Smooth muscle cell (in vitro differentiated cells): ENCODE results near the gene EP400. TPM values are rescaled to one million over a fixed set of nuclear protein-coding genes. Genes with fewer than 3 reads are reported as not detected.
A peak's percentile ranks its signal among the peaks of the same experiment; 100 is the strongest.

Source experiments
- DNase-seq: peaks from one replicate; lab custom pipeline; 2025; ENCODE audit not compliant: unreplicated experiment; lab: John Stamatoyannopoulos, UW
- H2AFZ ChIP-seq: fragments of 200-600 bp; sonication (generic); 2 replicates; pipeline ENCODE4 v1.6.0; 2016; ENCODE audit warnings: antibody characterized with exemption, low read depth, mild to moderate bottlenecking
- H3F3A ChIP-seq: fragments of 200-600 bp; sonication (generic); 2 replicates; pipeline ENCODE4 v1.6.0; 2017; ENCODE audit warnings: antibody characterized with exemption, low read depth
- H3K27ac ChIP-seq: fragments of 200-600 bp; sonication (generic); 2 replicates; pipeline ENCODE4 v1.5.1; 2016; ENCODE audit warnings: low read depth, mild to moderate bottlenecking
- H3K27me3 ChIP-seq: fragments of 200-600 bp; sonication (generic); 2 replicates; pipeline ENCODE4 v1.6.1; 2016; ENCODE audit warnings: low read depth, mild to moderate bottlenecking
- H3K36me3 ChIP-seq: fragments of 200-600 bp; sonication (generic); 2 replicates; pipeline ENCODE4 v1.5.1; 2016; ENCODE audit warnings: low read depth
- H3K4me1 ChIP-seq: fragments of 200-600 bp; sonication (generic); 2 replicates; pipeline ENCODE4 v1.5.1; 2016; ENCODE audit warnings: low read depth
- H3K4me2 ChIP-seq: fragments of 200-600 bp; sonication (generic); 2 replicates; pipeline ENCODE4 v1.6.0; 2016; ENCODE audit warnings: mild to moderate bottlenecking
- H3K4me3 ChIP-seq: fragments of 200-600 bp; sonication (generic); 2 replicates; pipeline ENCODE4 v1.5.1; 2016; ENCODE audit warnings: mild to moderate bottlenecking
- H3K79me2 ChIP-seq: fragments of 200-600 bp; sonication (generic); 2 replicates; pipeline ENCODE4 v1.6.0; 2016; ENCODE audit warnings: low read depth, mild to moderate bottlenecking
- H3K9ac ChIP-seq: fragments of 200-600 bp; sonication (generic); 2 replicates; pipeline ENCODE4 v1.6.0; 2016; ENCODE audit warnings: low read depth
- H3K9me3 ChIP-seq: fragments of 200-600 bp; sonication (generic); replicated peaks from 2 replicates; pipeline ENCODE4 v1.5.1; 2016; ENCODE audit warnings: low read depth
- H4K20me1 ChIP-seq: fragments of 200-600 bp; sonication (generic); 2 replicates; pipeline ENCODE4 v1.6.0; 2016; ENCODE audit warnings: low read depth
- CTCF ChIP-seq: fragments of 200-600 bp; sonication (generic); IDR thresholded peaks from 2 replicates; pipeline ENCODE4 v1.5.1; 2017; ENCODE audit warnings: borderline replicate concordance, mild to moderate bottlenecking, antibody characterized with exemption; ENCODE audit not compliant: insufficient read depth, poor library complexity, severe bottlenecking
- WGBS: methylation state at CpG from one replicate; pipeline ENCODE4 v1.1.7; 2016; ENCODE audit warnings: low lambda C conversion rate; 5-methylcytosine and 5-hydroxymethylcytosine counted together
- polyA plus RNA-seq: library from polyadenylated mRNA; unstranded; fragments of >200 nt; fragmentation: Nextera tagmentation; extraction: Ambion mirVana; gene quantifications from 2 replicates; pipeline ENCODE4 v1.2.1, GENCODE V29; 2016
- total RNA-seq: library from RNA; depleted of rRNA; stranded (reverse); fragments of >200 nt; gene quantifications from 2 replicates; pipeline ENCODE4 v1.2.3, GENCODE V29; 2014

The EP400 gene
- total and polyA plus RNA-seq, 2 experiments from 2014 or later: 6.6 to 13.6 TPM

- H3K4me3 ChIP-seq: no peak overlapping the region
- WGBS: 90% methylated on average over 11 of the region's 11 CpGs
- H3K4me2 ChIP-seq: no peak overlapping the region
- no peak overlapping the region for H3K9ac ChIP-seq
- no peaks in the 10 kb centered on the region for H3K36me3 ChIP-seq
- no peaks in the 10 kb centered on the region for H4K20me1 ChIP-seq
- H3K4me1 ChIP-seq: no peaks in the 10 kb centered on the region
- no peaks in the 10 kb centered on the region for H3F3A ChIP-seq
- DNase-seq: no peak
- no peaks in the 10 kb centered on the region for H3K79me2 ChIP-seq
- H2AFZ ChIP-seq: no peak overlapping the region
- H3K9me3 ChIP-seq: no peaks in the 10 kb centered on the region
- no peak for TF ChIP-seq CTCF
- H3K27ac ChIP-seq: no peak overlapping the region
- H3K27me3 ChIP-seq: no peaks in the 10 kb centered on the region
These were observed 26.5 kb upstream of the EP400 start for GRCh38 chr12:131923260-131923659.

- H3K27me3 ChIP-seq: no peaks in the 10 kb centered on the region
- no peaks in the 10 kb centered on the region for H3K36me3 ChIP-seq
- TF ChIP-seq CTCF: no peak
- H3K4me1 ChIP-seq: peaks cover 7% of the 10 kb centered on the region
- WGBS: 89% methylated on average over 20 of the region's 24 CpGs
- no peaks in the 10 kb centered on the region for H4K20me1 ChIP-seq
- H3K4me2 ChIP-seq: no peak overlapping the region
- no peaks in the 10 kb centered on the region for H3F3A ChIP-seq
- DNase-seq: no peak
- no peak overlapping the region for H2AFZ ChIP-seq
- H3K9ac ChIP-seq: no peak overlapping the region
- H3K79me2 ChIP-seq: peaks cover 5% of the 10 kb centered on the region
- H3K4me3 ChIP-seq: no peak overlapping the region
- no peaks in the 10 kb centered on the region for H3K9me3 ChIP-seq
- H3K27ac ChIP-seq: no peak overlapping the region
These were observed 22.3 kb upstream of the EP400 start for GRCh38 chr12:131927110-131928079.

- H4K20me1 ChIP-seq: no peaks in the 10 kb centered on the region
- H3K9me3 ChIP-seq: no peaks in the 10 kb centered on the region
- peak overlapping the region; percentile 83 for H3K9ac ChIP-seq
- no peaks in the 10 kb centered on the region for H3K36me3 ChIP-seq
- H2AFZ ChIP-seq: peak overlapping the region; percentile 95
- WGBS: 19% methylated on average over 33 of the region's 33 CpGs
- no peak for TF ChIP-seq CTCF
- H3K4me3 ChIP-seq: peak overlapping the region; percentile 96
- DNase-seq: no peak
- H3K27me3 ChIP-seq: no peaks in the 10 kb centered on the region
- peak overlapping the region; percentile 52 for H3K27ac ChIP-seq
- peaks cover 7% of the 10 kb centered on the region for H3K4me1 ChIP-seq
- H3F3A ChIP-seq: no peaks in the 10 kb centered on the region
- peaks cover 5% of the 10 kb centered on the region for H3K79me2 ChIP-seq
- peak overlapping the region; percentile 100 for H3K4me2 ChIP-seq
These were observed 21.5 kb upstream of the EP400 start for GRCh38 chr12:131928080-131928710.
